ENCODE data around the gene MAST3. TPM values are rescaled to one million over a fixed set of nuclear protein-coding genes. Genes with fewer than 3 reads are reported as not detected.
A peak's percentile ranks its signal among the peaks of the same experiment; 100 is the strongest.

The MAST3 gene
- polyA plus RNA-seq, 1 experiment, result 2.8 TPM

GRCh38 chr19:18193388-18194180, 96.0 kb downstream of the MAST3 start:
- POLR2A ChIA-PET, result interaction anchor here (0.6 kb wide), 1 partner anchor 135 kb away, joined by 4 read pairs; no protein-coding TSS in a partner anchor
- no peaks in the 10 kb centered on the region for H3K27me3 ChIP-seq (ENCODE audit: control insufficient read depth, insufficient read depth, low read length)
- H3K36me3 ChIP-seq (ENCODE audit: control insufficient read depth, insufficient read depth, low read length), result peaks cover 14% of the 10 kb centered on the region
- H3K4me3 ChIP-seq (ENCODE audit: low read depth, low read length), result peak overlapping the region; percentile 87
- CTCF ChIA-PET, result interaction anchor here (0.6 to 2.8 kb wide), 11 partner anchors 18 to 225 kb away, joined by 3 to 49 read pairs (median 4); no protein-coding TSS in a partner anchor
- TF ChIP-seq, protein P1, sequence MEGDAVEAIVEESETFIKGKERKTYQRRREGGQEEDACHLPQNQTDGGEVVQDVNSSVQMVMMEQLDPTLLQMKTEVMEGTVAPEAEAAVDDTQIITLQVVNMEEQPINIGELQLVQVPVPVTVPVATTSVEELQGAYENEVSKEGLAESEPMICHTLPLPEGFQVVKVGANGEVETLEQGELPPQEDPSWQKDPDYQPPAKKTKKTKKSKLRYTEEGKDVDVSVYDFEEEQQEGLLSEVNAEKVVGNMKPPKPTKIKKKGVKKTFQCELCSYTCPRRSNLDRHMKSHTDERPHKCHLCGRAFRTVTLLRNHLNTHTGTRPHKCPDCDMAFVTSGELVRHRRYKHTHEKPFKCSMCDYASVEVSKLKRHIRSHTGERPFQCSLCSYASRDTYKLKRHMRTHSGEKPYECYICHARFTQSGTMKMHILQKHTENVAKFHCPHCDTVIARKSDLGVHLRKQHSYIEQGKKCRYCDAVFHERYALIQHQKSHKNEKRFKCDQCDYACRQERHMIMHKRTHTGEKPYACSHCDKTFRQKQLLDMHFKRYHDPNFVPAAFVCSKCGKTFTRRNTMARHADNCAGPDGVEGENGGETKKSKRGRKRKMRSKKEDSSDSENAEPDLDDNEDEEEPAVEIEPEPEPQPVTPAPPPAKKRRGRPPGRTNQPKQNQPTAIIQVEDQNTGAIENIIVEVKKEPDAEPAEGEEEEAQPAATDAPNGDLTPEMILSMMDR (IDR thresholded peaks at IDR 0.05; ENCODE audit: insufficient read depth, low read depth, low read length), result no peak
- no peak for DNase-seq (ENCODE audit: low read depth)

DNA sequence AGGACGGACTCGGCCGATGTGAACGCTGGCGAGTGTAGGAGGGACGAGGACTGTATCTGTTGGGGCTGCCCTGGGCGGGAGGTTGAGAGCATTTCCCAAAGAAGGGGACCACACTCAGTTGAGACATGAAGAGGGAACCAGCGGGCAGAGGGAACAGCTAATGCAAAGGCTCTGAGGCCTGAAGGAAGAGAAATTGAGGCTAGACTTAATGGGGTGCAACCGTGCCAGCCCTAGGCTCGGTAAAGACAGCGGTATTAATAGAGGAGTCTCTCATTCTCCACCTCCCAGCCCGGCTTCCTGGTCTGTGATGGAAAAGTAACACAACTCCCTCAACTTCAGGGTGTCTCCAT, 96.6 kb downstream of the MAST3 start:
- H3K36me3 ChIP-seq (ENCODE audit: control insufficient read depth, insufficient read depth, low read length), result peaks cover 16% of the 10 kb centered on the region
- H3K27me3 ChIP-seq (ENCODE audit: control insufficient read depth, insufficient read depth, low read length), result no peaks in the 10 kb centered on the region
- no peak for DNase-seq (ENCODE audit: low read depth)
- ChIA-PET POLR2A (no interaction called here), CTCF (interaction anchor here (0.6 to 2.1 kb wide), 3 partner anchors 14 to 30 kb away, joined by 4 to 7 read pairs (median 5); no protein-coding TSS in a partner anchor)
- TF ChIP-seq, protein P1 (IDR thresholded peaks at IDR 0.05; ENCODE audit: insufficient read depth, low read depth, low read length), result no peak
- H3K4me3 ChIP-seq (ENCODE audit: low read depth, low read length), result peak overlapping the region; percentile 87

DNA sequence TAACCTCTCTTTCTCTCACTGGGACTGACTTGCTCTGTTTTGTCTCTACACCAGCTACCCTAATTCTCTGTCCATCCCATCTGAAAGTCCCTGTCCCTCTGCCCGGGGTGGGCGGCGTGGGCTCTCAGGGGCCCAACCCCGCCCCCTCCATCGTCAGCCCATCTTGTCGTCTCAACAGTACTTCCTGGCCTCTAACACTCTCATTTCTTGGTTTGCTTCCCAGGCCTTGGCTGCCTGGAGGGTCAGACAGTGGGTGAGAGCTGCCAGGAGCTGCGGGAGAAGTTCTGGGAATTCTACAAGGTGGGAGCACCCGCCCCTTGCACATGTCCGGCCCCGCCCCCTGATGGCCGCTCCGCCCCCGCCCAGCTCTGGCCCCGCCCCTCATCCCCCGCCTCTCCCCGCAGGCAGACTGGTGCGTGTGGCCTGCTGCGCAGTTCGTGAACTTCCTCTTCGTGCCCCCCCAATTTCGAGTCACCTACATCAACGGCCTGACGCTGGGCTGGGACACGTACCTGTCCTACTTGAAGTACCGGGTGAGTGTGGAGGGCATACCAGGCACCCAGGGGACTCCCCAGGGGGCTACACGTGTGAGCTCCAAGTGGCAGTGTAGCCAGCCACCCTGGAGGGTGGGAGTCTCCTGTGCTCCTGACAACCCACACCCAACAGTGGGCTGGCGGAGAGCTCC, 97.1 kb downstream of the MAST3 start:
- Histone ChIP-seq H3K4me3 (ENCODE audit: low read depth, low read length) (no peak overlapping the region), H3K36me3 (ENCODE audit: control insufficient read depth, insufficient read depth, low read length) (peaks cover 16% of the 10 kb centered on the region), H3K27me3 (ENCODE audit: control insufficient read depth, insufficient read depth, low read length) (no peaks in the 10 kb centered on the region)
- no peak for DNase-seq (ENCODE audit: low read depth)
- ChIA-PET POLR2A (interaction anchor here (0.5 kb wide), 1 partner anchor 74 kb away, joined by 3 read pairs; no protein-coding TSS in a partner anchor), CTCF (interaction anchor here (1.0 to 1.1 kb wide), 2 partner anchors 12 to 13 kb away, joined by 3 to 5 read pairs; no protein-coding TSS in a partner anchor)
- TF ChIP-seq, protein P1 (IDR thresholded peaks at IDR 0.05; ENCODE audit: insufficient read depth, low read depth, low read length), result no peak

DNA sequence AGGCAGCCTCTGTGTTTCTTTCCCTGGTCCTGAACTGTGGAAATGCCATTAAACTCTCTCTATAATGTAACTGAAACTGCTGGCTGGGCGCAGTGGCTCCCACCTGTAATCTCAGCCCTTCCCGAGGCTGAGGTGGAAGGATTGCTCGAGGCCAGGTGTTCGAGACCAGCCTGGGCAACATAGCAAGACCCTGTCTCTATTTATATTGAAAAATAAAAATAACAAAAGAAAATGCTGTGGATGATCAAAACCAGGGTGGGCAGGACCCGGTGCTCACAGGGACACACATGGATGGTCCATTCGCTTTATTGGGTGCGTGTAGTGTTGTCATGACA, 98.9 kb downstream of the MAST3 start:
- ChIA-PET POLR2A (no interaction called here), CTCF (interaction anchor here (1.4 kb wide), 1 partner anchor 55 kb away, joined by 3 read pairs; no protein-coding TSS in a partner anchor)
- Histone ChIP-seq H3K27me3 (ENCODE audit: control insufficient read depth, insufficient read depth, low read length) (no peaks in the 10 kb centered on the region), H3K36me3 (ENCODE audit: control insufficient read depth, insufficient read depth, low read length) (peaks cover 21% of the 10 kb centered on the region), H3K4me3 (ENCODE audit: low read depth, low read length) (no peak overlapping the region)
- no peak for DNase-seq (ENCODE audit: low read depth)
- TF ChIP-seq, protein P1 (IDR thresholded peaks at IDR 0.05; ENCODE audit: insufficient read depth, low read depth, low read length), result no peak

DNA sequence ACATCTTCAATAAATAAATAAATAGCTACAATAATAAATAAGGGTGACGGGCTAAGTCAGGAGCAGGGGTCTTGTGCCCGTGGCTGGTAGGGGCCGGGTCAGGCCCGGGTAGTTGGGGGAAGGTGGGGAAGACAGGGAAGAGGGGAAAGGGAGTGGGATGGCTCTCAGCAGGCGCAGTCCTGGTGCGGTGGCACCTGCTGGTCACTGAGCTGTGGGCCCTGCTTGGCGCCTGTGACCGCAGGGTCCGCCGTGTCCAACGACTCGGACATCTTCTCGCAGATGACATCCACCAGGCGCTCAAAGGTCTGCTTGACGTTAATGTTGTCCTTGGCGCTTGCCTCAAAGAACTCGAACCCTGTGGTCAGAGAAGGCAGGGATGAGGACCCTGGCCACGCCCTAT, 99.7 kb downstream of the MAST3 start:
- Histone ChIP-seq H3K36me3 (ENCODE audit: control insufficient read depth, insufficient read depth, low read length) (peaks cover 21% of the 10 kb centered on the region), H3K4me3 (ENCODE audit: low read depth, low read length) (no peak overlapping the region), H3K27me3 (ENCODE audit: control insufficient read depth, insufficient read depth, low read length) (no peaks in the 10 kb centered on the region)
- TF ChIP-seq, protein P1 (IDR thresholded peaks at IDR 0.05; ENCODE audit: insufficient read depth, low read depth, low read length), result no peak
- CTCF ChIA-PET, result interaction anchor here (1.4 kb wide), 1 partner anchor 55 kb away, joined by 3 read pairs; no protein-coding TSS in a partner anchor
- POLR2A ChIA-PET, result no interaction called here
- no peak for DNase-seq (ENCODE audit: low read depth)
